CD14-positive monocyte (primary cell): ENCODE measurements around the gene ZFP64. TPM values are rescaled to one million over a fixed set of nuclear protein-coding genes. Genes with fewer than 3 reads are reported as not detected.

ENCODE experiments used
- DNase-seq, 3 donors: peaks; one replicate each; pipeline ENCODE4 v3.0.0-alpha.2; 2011 to 2022
- H2AFZ ChIP-seq: 2 replicates; pipeline ENCODE4 v1.6.0; 2012; ENCODE audit warnings: mild to moderate bottlenecking, low read depth, low read length, inconsistent platforms; ENCODE audit not compliant: insufficient read depth, poor library complexity, severe bottlenecking
- H3K27ac ChIP-seq, 2 donors: 1 replicate in 1 of 2; 2 replicates in 1 of 2; pipeline ENCODE4 v1.5.1; 2012 to 2013; ENCODE audit warnings: low read length in 2 of 2, control low read depth in 1 of 2, inconsistent platforms in 1 of 2, low read depth in 1 of 2, mild to moderate bottlenecking in 1 of 2
- H3K27me3 ChIP-seq, 2 donors: one replicate each; pipeline versions ENCODE4 v1.6.0 to v1.6.1; 2011 to 2013; ENCODE audit warnings: low read length in 2 of 2; ENCODE audit not compliant: control insufficient read depth in 2 of 2, insufficient read depth in 2 of 2
- H3K36me3 ChIP-seq, 2 donors: replicated peaks in 1 of 2; 1 replicate in 1 of 2; 2 replicates in 1 of 2; pipeline versions ENCODE4 v1.5.1 to v1.6.1; 2012 to 2013; ENCODE audit warnings: low read length in 2 of 2, control low read depth in 1 of 2, inconsistent platforms in 1 of 2, mild to moderate bottlenecking in 1 of 2; ENCODE audit not compliant: insufficient read depth in 2 of 2, control insufficient read depth in 1 of 2
- H3K4me1 ChIP-seq, 2 donors: 1 replicate in 1 of 2; 2 replicates in 1 of 2; pipeline versions ENCODE4 v1.5.1 to v1.6.1; 2012 to 2013; ENCODE audit warnings: low read length in 2 of 2, control low read depth in 1 of 2, inconsistent platforms in 1 of 2, mild to moderate bottlenecking in 1 of 2, moderate library complexity in 1 of 2; ENCODE audit not compliant: insufficient read depth in 2 of 2, control insufficient read depth in 1 of 2
- H3K4me2 ChIP-seq: replicated peaks from 2 replicates; pipeline ENCODE3; 2012; ENCODE audit warnings: low read length, moderate library complexity, mild to moderate bottlenecking; ENCODE audit not compliant: poor library complexity, severe bottlenecking; ENCODE audit errors: extremely low read depth
- H3K4me3 ChIP-seq, 3 experiments: fragments of 200-600 bp in 1 of 3; sonication (generic) in 1 of 3; replicated peaks in 1 of 3; 1 replicate in 2 of 3; 2 replicates in 1 of 3; pipeline ENCODE4 v1.5.1; 2011 to 2013; ENCODE audit warnings: low read length in 3 of 3, mild to moderate bottlenecking in 3 of 3, control low read depth in 2 of 3, low read depth in 2 of 3, inconsistent platforms in 1 of 3, moderate library complexity in 1 of 3
- H3K79me2 ChIP-seq: 2 replicates; pipeline ENCODE4 v1.6.0; 2012; ENCODE audit warnings: mild to moderate bottlenecking, control low read depth, inconsistent platforms, low read length, moderate library complexity; ENCODE audit not compliant: insufficient read depth
- H3K9ac ChIP-seq: 2 replicates; pipeline ENCODE4 v1.6.0; 2017; ENCODE audit warnings: low read length, mild to moderate bottlenecking; ENCODE audit not compliant: insufficient read depth, poor library complexity, severe bottlenecking
- H3K9me3 ChIP-seq, 2 donors: replicated peaks in 1 of 2; 1 replicate in 1 of 2; 2 replicates in 1 of 2; pipeline versions ENCODE4 v1.5.1 to v1.6.1; 2012 to 2013; ENCODE audit warnings: low read length in 2 of 2, control low read depth in 1 of 2; ENCODE audit not compliant: control insufficient read depth in 1 of 2, insufficient read depth in 1 of 2
- H4K20me1 ChIP-seq: 2 replicates; pipeline ENCODE4 v1.6.0; 2012; ENCODE audit warnings: mild to moderate bottlenecking, low read length, control low read depth, moderate library complexity; ENCODE audit not compliant: insufficient read depth
- H3K27ac Mint-ChIP-seq, 7 donors: one replicate each; pipeline ENCODE4 v1.8.0; 2020; ENCODE audit warnings: mild to moderate bottlenecking in 7 of 7, mixed read lengths in 7 of 7, moderate library complexity in 6 of 7, inconsistent platforms in 2 of 7
- H3K27me3 Mint-ChIP-seq, 3 donors: one replicate each; pipeline ENCODE4 v1.8.0; 2021 to 2022; ENCODE audit warnings: low read depth in 3 of 3, mild to moderate bottlenecking in 3 of 3, mixed read lengths in 3 of 3, moderate library complexity in 3 of 3, inconsistent platforms in 1 of 3
- H3K36me3 Mint-ChIP-seq, 2 donors: one replicate each; pipeline ENCODE4 v1.8.0; 2020; ENCODE audit warnings: mixed read lengths in 2 of 2, inconsistent platforms in 1 of 2, mild to moderate bottlenecking in 1 of 2
- H3K4me1 Mint-ChIP-seq: one replicate; pipeline ENCODE4 v1.8.0; 2020; ENCODE audit warnings: mild to moderate bottlenecking, mixed read lengths
- H3K4me3 Mint-ChIP-seq, 2 donors: one replicate each; pipeline ENCODE4 v1.8.0; 2020; ENCODE audit warnings: mild to moderate bottlenecking in 2 of 2, mixed read lengths in 2 of 2, moderate library complexity in 1 of 2
- H3K9me3 Mint-ChIP-seq, 7 donors: one replicate each; pipeline ENCODE4 v1.8.0; 2020 to 2022; ENCODE audit warnings: mixed read lengths in 7 of 7, mild to moderate bottlenecking in 6 of 7, moderate library complexity in 6 of 7, inconsistent platforms in 2 of 7
- WGBS: methylation state at CpG from one replicate; pipeline ENCODE4 v1.1.5; 2013; ENCODE audit warnings: missing lambda C conversion rate; ENCODE audit not compliant: insufficient coverage; 5-methylcytosine and 5-hydroxymethylcytosine counted together
- intact Hi-C, 2 donors: fragments of 100-400 bp; cut with micrococcal nuclease; formaldehyde crosslinking; loops; one replicate each; pipeline versions ENCODE4 v1.15.0 to v1.15.1; 2023
- polyA plus RNA-seq, 3 donors: library from polyadenylated mRNA; depleted of rRNA in 1 of 3; unstranded in 2 of 3; stranded (reverse) in 1 of 3; fragments of 300-500 nt in 2 of 3; fragments of >200 nt in 1 of 3; fragmentation: Illumina TruSeq in 2 of 3; gene quantifications; 1 replicate in 2 of 3; 2 replicates in 1 of 3; pipeline ENCODE4 v1.2.3, GENCODE V29; 2012 to 2021
- TF ChIP-seq, protein P1 (sequence below): fragments of 200-600 bp; IDR thresholded peaks from one replicate; pipeline ENCODE4 v1.8.0; 2022; ENCODE audit warnings: antibody characterized with exemption, mild to moderate bottlenecking

The ZFP64 gene
- polyA plus RNA-seq, 3 donors: 2.9 to 7.3 (median 4.9) TPM

DNA sequence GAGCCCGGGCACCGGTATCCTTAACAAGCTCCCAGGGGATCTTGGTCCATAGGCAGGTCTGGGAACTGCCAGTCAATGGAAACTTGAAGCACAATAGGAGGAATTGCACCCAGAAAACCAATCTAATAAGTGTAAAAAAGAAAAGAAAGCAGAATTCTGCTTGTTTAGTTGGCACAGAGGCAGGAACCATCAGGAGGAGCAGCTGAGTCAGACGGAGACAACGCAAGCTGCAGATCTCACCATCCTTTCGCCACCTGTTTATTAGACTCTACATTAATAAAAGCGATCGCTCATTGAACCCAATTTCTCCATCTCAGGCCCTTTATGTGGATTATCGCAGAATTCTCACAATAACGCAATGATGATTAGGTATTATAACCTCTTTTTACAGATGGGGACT, 9.8 kb downstream of the ZFP64 start:
- no peaks in the 10 kb centered on the region for H4K20me1 ChIP-seq
- peaks cover 0 to 4% (median 0%) of the 10 kb centered on the region in 7 donors for H3K9me3 Mint-ChIP-seq
- no peak overlapping the region for H3K9ac ChIP-seq
- no peak overlapping the region for H3K4me2 ChIP-seq
- 94% methylated on average over 3 of the region's 9 CpGs for whole genome bisulfite sequencing
- H3K27me3 ChIP-seq: no peaks in the 10 kb centered on the region
- peaks cover 0 to 2% (median 0%) of the 10 kb centered on the region in 3 donors for H3K27me3 Mint-ChIP-seq
- no peaks in the 10 kb centered on the region for H3K79me2 ChIP-seq
- intact Hi-C loops: no loop called here
- TF ChIP-seq, protein P1, sequence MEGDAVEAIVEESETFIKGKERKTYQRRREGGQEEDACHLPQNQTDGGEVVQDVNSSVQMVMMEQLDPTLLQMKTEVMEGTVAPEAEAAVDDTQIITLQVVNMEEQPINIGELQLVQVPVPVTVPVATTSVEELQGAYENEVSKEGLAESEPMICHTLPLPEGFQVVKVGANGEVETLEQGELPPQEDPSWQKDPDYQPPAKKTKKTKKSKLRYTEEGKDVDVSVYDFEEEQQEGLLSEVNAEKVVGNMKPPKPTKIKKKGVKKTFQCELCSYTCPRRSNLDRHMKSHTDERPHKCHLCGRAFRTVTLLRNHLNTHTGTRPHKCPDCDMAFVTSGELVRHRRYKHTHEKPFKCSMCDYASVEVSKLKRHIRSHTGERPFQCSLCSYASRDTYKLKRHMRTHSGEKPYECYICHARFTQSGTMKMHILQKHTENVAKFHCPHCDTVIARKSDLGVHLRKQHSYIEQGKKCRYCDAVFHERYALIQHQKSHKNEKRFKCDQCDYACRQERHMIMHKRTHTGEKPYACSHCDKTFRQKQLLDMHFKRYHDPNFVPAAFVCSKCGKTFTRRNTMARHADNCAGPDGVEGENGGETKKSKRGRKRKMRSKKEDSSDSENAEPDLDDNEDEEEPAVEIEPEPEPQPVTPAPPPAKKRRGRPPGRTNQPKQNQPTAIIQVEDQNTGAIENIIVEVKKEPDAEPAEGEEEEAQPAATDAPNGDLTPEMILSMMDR: no peak
- H3K4me3 ChIP-seq: no peak overlapping the region
- no peak overlapping the region for H3K27ac ChIP-seq
- H3K36me3 ChIP-seq: peaks cover 14 to 55% of the 10 kb centered on the region in 2 donors
- no peak overlapping the region for H3K27ac Mint-ChIP-seq
- peaks cover 43 to 72% of the 10 kb centered on the region in 2 donors for H3K36me3 Mint-ChIP-seq
- no peak overlapping the region for H3K4me3 Mint-ChIP-seq
- H3K4me1 Mint-ChIP-seq: no peaks in the 10 kb centered on the region
- H2AFZ ChIP-seq: no peak overlapping the region
- H3K4me1 ChIP-seq: no peaks in the 10 kb centered on the region
- no peak for DNase-seq
- H3K9me3 ChIP-seq: peaks cover 0 to 5% of the 10 kb centered on the region in 2 donors

DNA sequence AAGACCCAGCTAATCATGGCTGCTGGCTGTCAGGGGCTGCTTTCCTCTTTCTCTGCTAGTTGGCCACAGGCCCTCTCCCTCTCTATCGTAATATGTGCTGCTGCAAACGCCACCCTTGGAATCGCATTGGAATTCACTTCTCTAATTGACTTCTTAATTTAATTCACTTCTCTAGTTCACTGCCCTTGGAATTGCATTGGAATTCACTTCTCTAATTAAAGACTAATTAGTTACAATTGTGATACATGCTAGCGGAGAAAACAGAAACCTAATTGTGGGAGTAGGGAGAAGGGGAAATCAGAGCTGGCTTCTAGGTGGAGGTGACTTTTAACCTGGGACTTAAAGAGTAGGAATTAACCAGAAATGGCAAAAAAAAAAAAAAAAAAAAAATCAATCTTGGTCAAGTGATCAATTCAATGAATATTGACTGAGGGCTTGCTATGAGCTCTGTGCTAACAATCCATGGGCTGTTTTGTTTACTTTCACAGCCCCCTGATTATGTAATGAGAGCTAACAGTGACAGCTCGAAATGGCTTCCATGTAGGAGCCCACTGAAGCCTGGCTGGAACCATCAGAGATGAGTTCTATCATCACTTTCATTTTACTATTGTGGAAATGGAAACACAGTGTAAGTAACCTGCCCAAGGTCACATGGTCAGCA, 11.3 kb downstream of the ZFP64 start:
- Histone ChIP-seq H2AFZ (no peak overlapping the region), H3K36me3 (peaks cover 11 to 41% of the 10 kb centered on the region in 2 donors), H3K4me1 (no peaks in the 10 kb centered on the region), H4K20me1 (no peaks in the 10 kb centered on the region), H3K9ac (no peak overlapping the region), H3K9me3 (peaks cover 0 to 8% of the 10 kb centered on the region in 2 donors), H3K4me2 (no peak overlapping the region), H3K79me2 (no peaks in the 10 kb centered on the region), H3K4me3 (no peak overlapping the region), H3K27ac (no peak overlapping the region), H3K27me3 (no peaks in the 10 kb centered on the region)
- H3K9me3 Mint-ChIP-seq: peaks cover 0 to 6% (median 0%) of the 10 kb centered on the region in 7 donors
- no peak for DNase-seq
- H3K27ac Mint-ChIP-seq: peak overlapping the region in 1 of 7 donors; percentile 50
- 97% methylated on average over 3 of the region's 5 CpGs for WGBS
- H3K4me3 Mint-ChIP-seq: no peak overlapping the region
- intact Hi-C loops: no loop called here
- TF ChIP-seq, protein P1: no peak
- H3K4me1 Mint-ChIP-seq: no peaks in the 10 kb centered on the region
- peaks cover 0 to 2% (median under 1%) of the 10 kb centered on the region in 3 donors for H3K27me3 Mint-ChIP-seq
- peaks cover 32 to 64% of the 10 kb centered on the region in 2 donors for H3K36me3 Mint-ChIP-seq
